GM11168 (cell line): ENCODE data around the gene SEMA5A.

Experiments
- in situ Hi-C: fragments of 300-500 bp; cut with MboI; formaldehyde crosslinking; loops from one replicate; pipeline ENCODE4 v1.12.0; 2022; ENCODE audit warnings: low sequenced_read_pairs; ENCODE audit not compliant: unreplicated experiment

The SEMA5A gene

GRCh38 chr5:9098990-9099389 lies 446.9 kb downstream of the SEMA5A start:
- in situ Hi-C loops = no loop called here

- in situ Hi-C loops = no loop called here
These were observed 451.3 kb downstream of the SEMA5A start for GRCh38 chr5:9094582-9094981.

- in situ Hi-C loops = no loop called here
These were observed 453.8 kb downstream of the SEMA5A start for GRCh38 chr5:9091896-9092662.

GRCh38 chr5:9090381-9091026 lies 455.4 kb downstream of the SEMA5A start:
- in situ Hi-C loops = no loop called here

GRCh38 chr5:9089893-9090292 lies 456.0 kb downstream of the SEMA5A start:
- in situ Hi-C loops = no loop called here

GRCh38 chr5:9082996-9083395 lies 462.9 kb downstream of the SEMA5A start:
- in situ Hi-C loops = no loop called here

GRCh38 chr5:9072701-9073100 lies 473.2 kb downstream of the SEMA5A start:
- in situ Hi-C loops = no loop called here

- in situ Hi-C loops = no loop called here
These were observed 474.4 kb downstream of the SEMA5A start for GRCh38 chr5:9071524-9071923.

- in situ Hi-C loops = no loop called here
These were observed 474.8 kb downstream of the SEMA5A start for GRCh38 chr5:9071074-9071473.

GRCh38 chr5:9069650-9070049 lies 476.2 kb downstream of the SEMA5A start:
- in situ Hi-C loops = no loop called here

GRCh38 chr5:9067154-9067553 lies 478.7 kb downstream of the SEMA5A start:
- in situ Hi-C loops = no loop called here

GRCh38 chr5:9066349-9066748 lies 479.5 kb downstream of the SEMA5A start:
- in situ Hi-C loops = no loop called here

GRCh38 chr5:9063615-9064245 lies 482.1 kb downstream of the SEMA5A start:
- in situ Hi-C loops = no loop called here

- in situ Hi-C loops = no loop called here
These were observed 483.0 kb downstream of the SEMA5A start for GRCh38 chr5:9062873-9063272.

GRCh38 chr5:9059920-9060691 lies 485.8 kb downstream of the SEMA5A start:
- in situ Hi-C loops = no loop called here

GRCh38 chr5:9058666-9059065 lies 487.2 kb downstream of the SEMA5A start:
- in situ Hi-C loops = no loop called here

- in situ Hi-C loops = no loop called here
These were observed 487.7 kb downstream of the SEMA5A start for GRCh38 chr5:9058161-9058560.

- in situ Hi-C loops = no loop called here
These were observed 488.4 kb downstream of the SEMA5A start for GRCh38 chr5:9057406-9058000.

- in situ Hi-C loops = no loop called here
These were observed 489.8 kb downstream of the SEMA5A start for GRCh38 chr5:9056046-9056445.

GRCh38 chr5:9054821-9055589 lies 490.9 kb downstream of the SEMA5A start:
- in situ Hi-C loops = no loop called here
